Measurements from ENCODE around the gene CCDC194. TPM values are rescaled to one million over a fixed set of nuclear protein-coding genes. Genes with fewer than 3 reads are reported as not detected.
A peak's percentile ranks its signal among the peaks of the same experiment; 100 is the strongest.

CCDC194 gene
- total RNA-seq, 4 donors from 2014 or later: not detected

DNA sequence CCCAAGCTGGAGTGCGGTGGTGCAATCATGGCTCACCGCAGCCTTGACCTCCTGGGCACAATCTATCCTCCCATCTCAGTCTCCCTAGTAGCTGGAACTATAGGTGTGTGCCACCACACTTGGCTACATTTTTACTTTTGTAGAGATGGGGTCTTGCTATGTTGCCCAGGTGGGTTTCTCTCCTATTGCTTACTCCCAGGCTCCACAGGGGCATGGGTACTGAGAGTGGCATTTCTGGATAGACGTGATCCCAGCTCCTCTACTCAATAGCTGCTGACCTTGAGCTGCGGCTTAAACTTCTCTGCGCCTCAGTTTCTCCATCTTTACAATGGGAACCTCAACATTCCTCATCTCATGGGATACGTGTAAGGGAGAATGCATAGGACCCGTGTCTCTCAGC is 37.4 kb upstream of the CCDC194 start:
- no peak for DNase-seq (ENCODE audit: low spot score in 2 of 2)

DNA sequence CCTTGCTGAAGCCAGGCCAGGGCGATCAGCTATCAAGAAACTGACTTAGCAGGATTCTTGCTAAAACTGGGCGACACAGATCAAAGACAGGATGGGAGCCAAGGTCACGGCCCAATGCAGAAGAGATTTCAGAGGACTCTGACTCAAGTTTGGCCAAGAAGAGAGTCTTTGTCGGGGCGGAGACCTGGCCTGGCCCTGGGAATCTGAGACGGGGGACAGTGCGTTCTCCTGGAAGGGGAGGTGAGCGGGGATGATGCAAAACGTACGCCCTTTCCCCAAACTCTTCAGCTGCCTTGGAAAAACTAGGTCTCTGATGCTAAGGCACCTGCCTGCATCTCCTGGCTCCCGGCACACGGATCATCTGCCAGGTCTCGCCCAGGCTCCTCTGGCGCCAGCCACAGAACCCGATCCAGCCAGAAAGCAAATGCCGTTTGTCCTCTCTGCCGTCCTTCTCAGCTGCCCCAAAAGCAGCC is 35.7 kb upstream of the CCDC194 start:
- Histone ChIP-seq H3K9me3 (no peaks in the 10 kb centered on the region), H3K36me3 (no peaks in the 10 kb centered on the region), H3K4me3 (no peak overlapping the region), H3K27ac (no peak overlapping the region), H3K4me1 (peaks cover 5% of the 10 kb centered on the region), H3K27me3 (no peaks in the 10 kb centered on the region)
- 54% methylated on average over 10 of the region's 17 CpGs for WGBS
- TF ChIP-seq POLR2A (IDR thresholded peaks at IDR 0.05) (no peak), POLR2AphosphoS5 (IDR thresholded peaks at IDR 0.05) (no peak), EP300 (IDR thresholded peaks at IDR 0.05) (no peak)
- TF ChIP-seq, protein P1, sequence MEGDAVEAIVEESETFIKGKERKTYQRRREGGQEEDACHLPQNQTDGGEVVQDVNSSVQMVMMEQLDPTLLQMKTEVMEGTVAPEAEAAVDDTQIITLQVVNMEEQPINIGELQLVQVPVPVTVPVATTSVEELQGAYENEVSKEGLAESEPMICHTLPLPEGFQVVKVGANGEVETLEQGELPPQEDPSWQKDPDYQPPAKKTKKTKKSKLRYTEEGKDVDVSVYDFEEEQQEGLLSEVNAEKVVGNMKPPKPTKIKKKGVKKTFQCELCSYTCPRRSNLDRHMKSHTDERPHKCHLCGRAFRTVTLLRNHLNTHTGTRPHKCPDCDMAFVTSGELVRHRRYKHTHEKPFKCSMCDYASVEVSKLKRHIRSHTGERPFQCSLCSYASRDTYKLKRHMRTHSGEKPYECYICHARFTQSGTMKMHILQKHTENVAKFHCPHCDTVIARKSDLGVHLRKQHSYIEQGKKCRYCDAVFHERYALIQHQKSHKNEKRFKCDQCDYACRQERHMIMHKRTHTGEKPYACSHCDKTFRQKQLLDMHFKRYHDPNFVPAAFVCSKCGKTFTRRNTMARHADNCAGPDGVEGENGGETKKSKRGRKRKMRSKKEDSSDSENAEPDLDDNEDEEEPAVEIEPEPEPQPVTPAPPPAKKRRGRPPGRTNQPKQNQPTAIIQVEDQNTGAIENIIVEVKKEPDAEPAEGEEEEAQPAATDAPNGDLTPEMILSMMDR (IDR thresholded peaks at IDR 0.05): no peak
- DNase-seq (ENCODE audit: low spot score in 2 of 2): no peak

More for the DNA sequence above, 37.4 kb upstream of the CCDC194 start:
- Histone ChIP-seq H3K4me1 (peaks cover 5% of the 10 kb centered on the region), H3K27ac (no peak overlapping the region), H3K9me3 (no peaks in the 10 kb centered on the region), H3K4me3 (no peak overlapping the region), H3K36me3 (no peaks in the 10 kb centered on the region), H3K27me3 (no peaks in the 10 kb centered on the region)
- 89% methylated on average over 7 of the region's 7 CpGs for WGBS
- no peak for TF ChIP-seq EP300 (IDR thresholded peaks at IDR 0.05)

DNA sequence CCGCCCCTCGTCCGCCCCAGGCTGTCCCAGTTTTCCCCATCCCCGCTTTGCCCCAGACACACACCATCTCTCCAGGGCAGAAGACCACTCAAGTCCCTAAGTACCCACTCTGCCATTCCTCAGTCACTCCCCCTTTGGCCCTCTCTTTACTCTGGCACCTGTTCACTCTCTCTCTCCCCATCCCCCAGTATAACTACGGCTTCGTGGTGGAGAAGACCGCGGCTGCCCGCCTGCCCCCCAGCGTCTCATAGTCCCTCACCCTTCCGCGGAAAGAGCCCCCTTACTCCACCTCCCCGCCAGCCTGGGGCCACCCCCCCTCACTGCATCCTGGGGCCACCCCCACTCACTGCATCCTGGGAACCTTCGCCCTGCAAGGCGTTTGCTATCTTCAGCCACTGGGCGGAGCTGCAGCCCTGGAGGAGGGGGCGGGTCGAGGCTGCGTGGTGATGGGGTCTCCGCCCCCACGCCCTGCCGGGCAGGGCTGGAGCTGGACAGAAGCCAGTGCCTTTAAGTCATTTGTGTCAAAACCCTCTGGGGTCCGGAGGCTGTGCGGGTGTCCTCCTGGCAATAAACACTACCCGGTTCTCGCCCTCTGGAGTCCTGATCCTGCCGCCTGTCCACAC is 30.9 kb upstream of the CCDC194 start:
- no peak for DNase-seq (ENCODE audit: low spot score in 2 of 2)
- no peak overlapping the region for H3K4me3 ChIP-seq
- peaks cover 15% of the 10 kb centered on the region for H3K4me1 ChIP-seq
- no peak overlapping the region for H3K27ac ChIP-seq
- H3K36me3 ChIP-seq: peaks cover 14% of the 10 kb centered on the region
- H3K27me3 ChIP-seq: no peaks in the 10 kb centered on the region
- 38% methylated on average over 26 of the region's 27 CpGs for WGBS
- no peak for TF ChIP-seq POLR2A (IDR thresholded peaks at IDR 0.05)
- TF ChIP-seq, protein P1 (IDR thresholded peaks at IDR 0.05): peak in 1 of 2 donors; percentile 22
- no peaks in the 10 kb centered on the region for H3K9me3 ChIP-seq

DNA sequence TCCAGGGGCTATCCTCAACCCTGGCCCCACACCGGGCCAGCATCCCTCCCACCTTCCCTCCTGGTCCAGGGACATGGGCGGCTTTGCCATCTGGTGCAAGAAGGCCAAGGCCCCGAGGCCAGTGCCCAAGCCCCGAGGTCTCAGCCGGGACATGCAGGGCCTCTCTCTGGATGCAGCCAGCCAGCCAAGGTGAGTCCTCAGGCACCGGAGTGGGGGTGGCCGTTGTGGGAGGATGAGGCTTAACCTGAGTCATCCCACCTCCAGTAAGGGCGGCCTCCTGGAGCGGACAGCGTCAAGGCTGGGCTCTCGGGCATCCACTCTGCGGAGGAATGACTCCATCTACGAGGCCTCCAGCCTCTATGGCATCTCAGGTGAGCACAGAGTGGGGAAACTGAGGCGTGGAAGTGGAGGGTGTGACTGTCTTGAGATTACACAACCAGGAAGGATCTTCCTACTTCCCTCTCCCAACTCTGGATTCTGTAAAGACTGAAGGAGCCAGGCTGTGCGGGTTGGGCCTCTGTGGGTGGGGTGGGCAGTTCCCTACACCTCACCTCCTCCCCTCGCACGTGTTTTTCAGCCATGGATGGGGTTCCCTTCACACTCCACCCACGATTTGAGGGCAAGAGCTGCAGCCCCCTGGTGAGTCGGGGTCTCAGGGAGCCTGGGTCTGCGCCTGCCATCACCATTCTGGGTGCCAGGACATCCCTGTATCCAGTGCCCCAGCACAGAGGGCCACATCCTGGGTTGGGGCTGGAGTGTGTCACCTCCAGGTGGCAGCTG is 29.6 kb upstream of the CCDC194 start:
- H3K9me3 ChIP-seq: no peaks in the 10 kb centered on the region
- peaks cover 16% of the 10 kb centered on the region for H3K4me1 ChIP-seq
- H3K4me3 ChIP-seq: no peak overlapping the region
- H3K27ac ChIP-seq: no peak overlapping the region
- peaks cover 14% of the 10 kb centered on the region for H3K36me3 ChIP-seq
- no peaks in the 10 kb centered on the region for H3K27me3 ChIP-seq
- TF ChIP-seq, protein P1 (IDR thresholded peaks at IDR 0.05): no peak
- 87% methylated on average over 9 of the region's 20 CpGs for WGBS
- no peak for DNase-seq (ENCODE audit: low spot score in 2 of 2)

DNA sequence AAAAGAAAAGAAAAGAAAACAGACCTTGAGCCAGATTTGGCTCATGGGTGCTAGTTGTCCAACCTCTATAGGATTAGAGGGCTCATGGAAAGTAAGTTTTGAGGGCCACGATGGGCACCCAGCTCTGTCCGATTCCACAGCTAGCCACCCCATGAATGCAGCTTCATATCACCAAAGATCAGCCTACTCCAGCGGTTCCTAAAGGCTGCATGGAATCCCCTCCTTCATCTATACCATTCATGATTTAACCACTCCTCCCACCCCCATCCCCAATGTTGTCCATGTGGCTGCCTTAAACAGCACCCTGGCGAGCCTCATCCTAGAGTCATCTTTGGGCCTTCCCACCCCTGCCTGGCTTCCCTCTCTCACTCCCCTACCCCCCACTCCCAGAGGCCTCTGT is 27.9 kb upstream of the CCDC194 start:
- H3K4me1 ChIP-seq: peaks cover 16% of the 10 kb centered on the region
- H3K27ac ChIP-seq: no peak overlapping the region
- DNase-seq (ENCODE audit: low spot score in 2 of 2): no peak
- WGBS: 97% methylated on average over 4 of the region's 4 CpGs
- H3K9me3 ChIP-seq: no peaks in the 10 kb centered on the region
- H3K4me3 ChIP-seq: no peak overlapping the region
- TF ChIP-seq, protein P1 (IDR thresholded peaks at IDR 0.05): no peak
- TF ChIP-seq EP300 (IDR thresholded peaks at IDR 0.05) (no peak), POLR2AphosphoS5 (IDR thresholded peaks at IDR 0.05) (no peak), POLR2A (IDR thresholded peaks at IDR 0.05) (no peak)
- H3K27me3 ChIP-seq: no peaks in the 10 kb centered on the region
- H3K36me3 ChIP-seq: peaks cover 14% of the 10 kb centered on the region

Data from suprapubic skin (tissue), 4 donors.